Nephron (organoid): ENCODE results near the gene LIX1L.

Experiments
- H3K27ac Mint-ChIP-seq, 3 experiments: 2 replicates each; pipeline ENCODE4 v1.8.0; 2020; ENCODE audit warnings: mixed read lengths in 3 of 3, mild to moderate bottlenecking in 2 of 3, moderate library complexity in 1 of 3
- H3K27me3 Mint-ChIP-seq: 2 replicates; pipeline ENCODE4 v1.8.0; 2021; ENCODE audit warnings: low read depth, mild to moderate bottlenecking, moderate library complexity, mixed read lengths
- H3K36me3 Mint-ChIP-seq: 2 replicates; pipeline ENCODE4 v1.8.0; 2020; ENCODE audit warnings: low read depth, mixed read lengths
- H3K4me1 Mint-ChIP-seq: 2 replicates; pipeline ENCODE4 v1.8.0; 2020; ENCODE audit warnings: mixed read lengths
- H3K4me3 Mint-ChIP-seq, 3 experiments: 2 replicates each; pipeline ENCODE4 v1.8.0; 2020; ENCODE audit warnings: mild to moderate bottlenecking in 3 of 3, mixed read lengths in 3 of 3, moderate library complexity in 2 of 3
- H3K9me3 Mint-ChIP-seq: 2 replicates; pipeline ENCODE4 v1.8.0; 2020; ENCODE audit warnings: mixed read lengths
- TF ChIP-seq, protein P1 (sequence below), 3 experiments: fragments of 200-600 bp; sonication (generic); IDR thresholded peaks; one replicate each; pipeline ENCODE4 v1.5.0; 2021; ENCODE audit warnings: antibody characterized with exemption in 3 of 3; ENCODE audit not compliant: unreplicated experiment in 3 of 3

Gene LIX1L

DNA sequence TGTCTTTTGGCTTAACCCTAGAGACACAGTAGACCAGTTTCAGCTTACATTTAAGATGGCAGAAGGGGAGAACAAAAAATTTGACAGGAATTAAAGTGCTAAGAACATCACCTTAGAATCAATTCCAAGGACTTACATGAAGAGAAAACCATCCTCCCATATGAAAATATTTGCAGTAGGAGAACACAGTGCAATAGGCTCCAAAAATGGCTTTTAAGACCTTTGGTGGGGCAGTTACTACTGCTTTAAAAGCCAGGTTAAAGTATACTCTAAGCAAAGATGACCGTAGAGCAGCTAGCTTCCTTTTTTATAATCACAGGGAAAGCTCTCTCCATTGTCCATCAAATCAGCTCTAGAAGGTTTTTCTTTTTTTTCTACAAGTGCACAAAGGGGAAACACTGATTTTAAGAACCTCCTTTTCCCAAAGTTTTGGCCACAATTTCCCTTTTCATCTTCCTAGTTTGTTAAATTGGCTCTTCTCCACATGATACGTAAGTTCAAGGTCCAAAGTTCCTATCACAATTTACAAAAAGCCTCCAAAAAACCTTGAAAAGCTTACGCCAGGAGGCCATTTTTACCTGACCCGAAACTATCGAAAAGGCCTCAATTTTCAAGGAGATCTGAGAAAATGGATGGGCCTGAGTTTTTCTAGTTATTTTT is 35.3 kb upstream of the LIX1L start:
- peaks cover 59% of the 10 kb centered on the region for H3K36me3 Mint-ChIP-seq
- peaks cover 54% of the 10 kb centered on the region for H3K4me1 Mint-ChIP-seq
- H3K4me3 Mint-ChIP-seq = peak overlapping the region; percentile 90 to 96 (median 94)
- TF ChIP-seq, protein P1, sequence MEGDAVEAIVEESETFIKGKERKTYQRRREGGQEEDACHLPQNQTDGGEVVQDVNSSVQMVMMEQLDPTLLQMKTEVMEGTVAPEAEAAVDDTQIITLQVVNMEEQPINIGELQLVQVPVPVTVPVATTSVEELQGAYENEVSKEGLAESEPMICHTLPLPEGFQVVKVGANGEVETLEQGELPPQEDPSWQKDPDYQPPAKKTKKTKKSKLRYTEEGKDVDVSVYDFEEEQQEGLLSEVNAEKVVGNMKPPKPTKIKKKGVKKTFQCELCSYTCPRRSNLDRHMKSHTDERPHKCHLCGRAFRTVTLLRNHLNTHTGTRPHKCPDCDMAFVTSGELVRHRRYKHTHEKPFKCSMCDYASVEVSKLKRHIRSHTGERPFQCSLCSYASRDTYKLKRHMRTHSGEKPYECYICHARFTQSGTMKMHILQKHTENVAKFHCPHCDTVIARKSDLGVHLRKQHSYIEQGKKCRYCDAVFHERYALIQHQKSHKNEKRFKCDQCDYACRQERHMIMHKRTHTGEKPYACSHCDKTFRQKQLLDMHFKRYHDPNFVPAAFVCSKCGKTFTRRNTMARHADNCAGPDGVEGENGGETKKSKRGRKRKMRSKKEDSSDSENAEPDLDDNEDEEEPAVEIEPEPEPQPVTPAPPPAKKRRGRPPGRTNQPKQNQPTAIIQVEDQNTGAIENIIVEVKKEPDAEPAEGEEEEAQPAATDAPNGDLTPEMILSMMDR (IDR thresholded peaks at IDR 0.05; ENCODE audit: unreplicated experiment in 3 of 3) = no peak
- no peaks in the 10 kb centered on the region for H3K9me3 Mint-ChIP-seq
- peak overlapping the region; percentile 95 to 97 (median 95) for H3K27ac Mint-ChIP-seq
- H3K27me3 Mint-ChIP-seq = no peaks in the 10 kb centered on the region

GRCh38 chr1:145992502-145992936 is 34.7 kb upstream of the LIX1L start:
- H3K36me3 Mint-ChIP-seq = peaks cover 59% of the 10 kb centered on the region
- peak overlapping the region; percentile 90 to 96 (median 94) for H3K4me3 Mint-ChIP-seq
- no peaks in the 10 kb centered on the region for H3K9me3 Mint-ChIP-seq
- TF ChIP-seq, protein P1 (IDR thresholded peaks at IDR 0.05; ENCODE audit: unreplicated experiment in 3 of 3) = no peak
- H3K4me1 Mint-ChIP-seq = peaks cover 49% of the 10 kb centered on the region
- H3K27ac Mint-ChIP-seq = peak overlapping the region; percentile 66 to 97 (median 95)
- H3K27me3 Mint-ChIP-seq = no peaks in the 10 kb centered on the region

- Mint-ChIP-seq H3K4me1 (peaks cover 45% of the 10 kb centered on the region), H3K27me3 (no peaks in the 10 kb centered on the region), H3K4me3 (peak overlapping the region; percentile 90 to 96 (median 94)), H3K9me3 (no peaks in the 10 kb centered on the region), H3K27ac (peak overlapping the region; percentile 86 to 97 (median 95)), H3K36me3 (peaks cover 59% of the 10 kb centered on the region)
- TF ChIP-seq, protein P1 (IDR thresholded peaks at IDR 0.05; ENCODE audit: unreplicated experiment in 3 of 3) = no peak
Measured at GRCh38 chr1:145991735-145992412, 34.1 kb upstream of the LIX1L start.

DNA sequence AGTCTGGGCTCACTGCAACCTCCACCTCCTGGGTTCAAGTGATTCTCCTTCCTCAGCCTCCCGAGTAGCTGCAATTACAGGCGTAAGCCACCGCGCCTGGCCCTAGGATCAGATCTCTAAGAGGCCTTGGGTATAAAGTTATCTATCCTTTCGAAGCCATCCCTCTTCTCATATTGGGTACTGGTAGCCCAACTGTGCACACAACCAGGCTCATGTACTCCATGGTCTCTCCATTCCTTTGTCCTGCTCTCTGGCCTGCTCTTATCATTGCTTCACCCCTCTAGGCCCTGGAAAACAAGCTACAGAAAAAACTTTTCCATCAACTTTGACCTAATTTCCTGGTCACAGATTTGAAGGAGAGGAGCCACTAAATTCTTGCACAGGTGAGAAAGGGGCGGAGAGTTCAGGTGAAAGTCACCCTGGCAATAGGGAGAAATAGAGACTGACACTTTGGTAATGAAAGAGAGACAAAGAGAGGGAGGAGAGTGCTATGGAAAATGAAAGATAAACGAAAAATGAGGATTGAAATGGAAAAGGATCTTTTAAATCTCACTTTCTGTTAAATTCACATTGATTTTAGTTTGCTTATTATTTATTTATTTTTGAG is 32.5 kb upstream of the LIX1L start:
- TF ChIP-seq, protein P1 (IDR thresholded peaks at IDR 0.05; ENCODE audit: unreplicated experiment in 3 of 3) = no peak
- peaks cover 47% of the 10 kb centered on the region for H3K36me3 Mint-ChIP-seq

DNA sequence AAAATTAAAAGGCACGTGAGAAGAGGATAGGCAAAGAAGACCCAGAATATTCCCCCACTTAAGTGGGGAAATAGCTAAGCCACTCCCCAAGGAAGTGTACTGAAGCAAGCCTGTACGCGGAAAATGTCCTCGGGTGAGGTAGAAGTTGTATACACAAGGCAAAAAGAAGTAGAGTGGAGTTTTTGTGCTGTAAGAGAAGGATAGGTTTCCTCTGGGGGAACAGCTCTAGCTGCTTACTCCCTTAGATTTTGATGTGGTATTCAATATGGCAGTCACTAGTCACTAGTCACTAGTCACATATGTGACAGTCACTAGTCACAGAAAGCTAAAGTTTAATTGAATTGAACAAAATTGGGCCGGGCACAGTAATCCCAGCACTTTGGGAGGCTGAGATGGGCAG is 31.0 kb upstream of the LIX1L start:
- Mint-ChIP-seq H3K27me3 (no peaks in the 10 kb centered on the region), H3K4me3 (peak overlapping the region in 2 of 3 experiments; percentile 3 to 19), H3K36me3 (peaks cover 31% of the 10 kb centered on the region), H3K4me1 (peaks cover 64% of the 10 kb centered on the region), H3K9me3 (no peaks in the 10 kb centered on the region), H3K27ac (peak overlapping the region; percentile 11 to 61 (median 29))
- TF ChIP-seq, protein P1 (IDR thresholded peaks at IDR 0.05; ENCODE audit: unreplicated experiment in 3 of 3) = no peak

More for the DNA sequence above, 32.5 kb upstream of the LIX1L start:
- peaks cover 56% of the 10 kb centered on the region for H3K4me1 Mint-ChIP-seq
- H3K27ac Mint-ChIP-seq = peak overlapping the region; percentile 86 to 97 (median 95)
- no peaks in the 10 kb centered on the region for H3K27me3 Mint-ChIP-seq
- H3K9me3 Mint-ChIP-seq = no peaks in the 10 kb centered on the region
- peak overlapping the region; percentile 56 to 96 (median 68) for H3K4me3 Mint-ChIP-seq
